ENCODE results near the gene MSMP.

GRCh38 chr9:35705836-35706430, 48.1 kb downstream of the MSMP start:
- TF ChIP-seq, protein P1, sequence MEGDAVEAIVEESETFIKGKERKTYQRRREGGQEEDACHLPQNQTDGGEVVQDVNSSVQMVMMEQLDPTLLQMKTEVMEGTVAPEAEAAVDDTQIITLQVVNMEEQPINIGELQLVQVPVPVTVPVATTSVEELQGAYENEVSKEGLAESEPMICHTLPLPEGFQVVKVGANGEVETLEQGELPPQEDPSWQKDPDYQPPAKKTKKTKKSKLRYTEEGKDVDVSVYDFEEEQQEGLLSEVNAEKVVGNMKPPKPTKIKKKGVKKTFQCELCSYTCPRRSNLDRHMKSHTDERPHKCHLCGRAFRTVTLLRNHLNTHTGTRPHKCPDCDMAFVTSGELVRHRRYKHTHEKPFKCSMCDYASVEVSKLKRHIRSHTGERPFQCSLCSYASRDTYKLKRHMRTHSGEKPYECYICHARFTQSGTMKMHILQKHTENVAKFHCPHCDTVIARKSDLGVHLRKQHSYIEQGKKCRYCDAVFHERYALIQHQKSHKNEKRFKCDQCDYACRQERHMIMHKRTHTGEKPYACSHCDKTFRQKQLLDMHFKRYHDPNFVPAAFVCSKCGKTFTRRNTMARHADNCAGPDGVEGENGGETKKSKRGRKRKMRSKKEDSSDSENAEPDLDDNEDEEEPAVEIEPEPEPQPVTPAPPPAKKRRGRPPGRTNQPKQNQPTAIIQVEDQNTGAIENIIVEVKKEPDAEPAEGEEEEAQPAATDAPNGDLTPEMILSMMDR (IDR thresholded peaks at IDR 0.05; ENCODE audit: low read depth, low read length): no peak
- TF ChIP-seq POLR2A (IDR thresholded peaks at IDR 0.05; ENCODE audit: extremely low read depth, insufficient read length) (no peak), MAX (IDR thresholded peaks at IDR 0.05; ENCODE audit: low read depth, low read length) (no peak), MYC (IDR thresholded peaks at IDR 0.05; ENCODE audit: low read depth, low read length) (no peak)
